ENCODE data around the gene EFHD1.
"Not testable (repeated sequence)": the region's sequence is repeated elsewhere in the genome, so short reads cannot be mapped to it uniquely, and the experiment has no call there.

EFHD1 gene

GRCh38 chr2:232687382-232688160 is 54.2 kb downstream of the EFHD1 start:
- in situ Hi-C loops (cut with HindIII; ENCODE audit: low sequenced_read_pairs) = no loop called here

DNA sequence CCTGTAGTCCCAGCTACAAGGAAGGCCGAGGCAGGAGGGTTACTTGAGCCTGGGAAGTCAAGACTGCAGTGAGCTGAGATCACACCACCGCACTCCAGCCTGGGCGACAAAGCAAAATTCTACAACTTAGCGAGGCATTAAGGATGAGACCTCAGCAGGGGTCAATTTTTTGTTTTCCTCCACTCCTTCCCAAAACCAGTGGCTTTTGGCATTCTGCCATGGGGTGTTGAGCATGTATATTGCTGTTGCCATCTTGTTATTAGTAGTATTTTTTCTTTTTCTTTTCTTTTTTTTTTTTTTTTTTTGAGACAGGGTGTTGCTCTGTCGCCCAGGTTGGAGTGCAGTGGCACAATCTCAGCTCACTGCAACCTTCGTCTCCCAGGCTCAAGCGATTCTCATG is 54.8 kb downstream of the EFHD1 start:
- in situ Hi-C loops (cut with HindIII; ENCODE audit: low sequenced_read_pairs) = no loop called here

DNA sequence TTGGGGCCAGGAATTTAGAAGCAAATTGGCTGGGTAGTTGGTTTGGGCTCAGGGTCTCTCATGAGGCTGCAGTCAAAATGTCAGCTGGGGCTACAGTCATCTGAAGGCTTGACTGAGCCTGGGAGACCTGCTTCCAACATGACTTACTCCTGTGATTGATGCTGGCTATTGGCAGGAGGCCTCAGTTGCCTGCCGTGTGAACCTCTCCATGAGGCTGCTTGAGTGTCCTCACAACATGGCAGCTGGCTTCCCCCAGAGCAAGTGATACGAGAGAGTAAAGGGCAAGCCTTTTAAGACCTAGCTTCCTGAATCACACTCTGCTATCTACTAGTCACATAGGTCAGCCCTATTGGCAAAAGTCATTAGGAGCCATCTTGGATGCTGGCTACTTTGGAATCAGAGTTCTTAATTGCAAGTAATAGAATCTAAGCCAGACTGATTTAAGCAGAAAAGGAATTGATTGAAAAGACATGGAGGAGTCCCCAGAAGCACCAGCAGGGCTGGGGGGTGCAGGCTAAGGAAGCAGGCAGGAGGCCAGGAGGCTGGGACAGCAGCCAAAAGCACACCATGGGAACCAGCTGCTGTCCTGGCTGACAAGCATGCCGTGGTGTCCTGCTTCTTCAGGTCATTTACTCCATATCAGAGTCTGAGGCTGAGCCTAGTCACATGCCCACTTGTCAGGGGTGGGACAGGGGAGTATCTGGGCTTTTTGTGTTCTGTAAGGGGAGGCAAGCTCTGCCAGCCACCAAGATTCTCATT is 55.9 kb downstream of the EFHD1 start:
- in situ Hi-C loops (cut with HindIII; ENCODE audit: low sequenced_read_pairs) = no loop called here

DNA sequence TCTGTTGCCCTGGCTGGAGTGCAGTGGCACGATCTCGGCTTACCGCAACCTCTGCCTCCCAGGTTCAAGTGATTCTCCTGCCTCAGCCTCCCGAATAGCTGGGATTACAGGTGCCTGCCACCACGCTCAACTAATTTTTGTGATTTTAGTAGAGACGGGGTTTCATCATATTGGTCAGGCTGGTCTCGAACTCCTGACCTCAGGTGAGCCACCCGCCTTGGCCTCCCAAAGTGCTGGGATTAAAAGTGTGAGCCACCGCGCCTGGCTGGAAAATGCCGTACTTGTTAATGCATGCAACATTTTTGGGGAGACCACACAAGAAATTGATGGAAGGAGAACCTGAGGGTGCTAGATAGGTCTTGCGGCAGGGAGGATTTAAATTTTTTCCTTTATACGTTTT is 57.7 kb downstream of the EFHD1 start:
- in situ Hi-C loops (cut with HindIII; ENCODE audit: low sequenced_read_pairs) = not testable (repeated sequence)

DNA sequence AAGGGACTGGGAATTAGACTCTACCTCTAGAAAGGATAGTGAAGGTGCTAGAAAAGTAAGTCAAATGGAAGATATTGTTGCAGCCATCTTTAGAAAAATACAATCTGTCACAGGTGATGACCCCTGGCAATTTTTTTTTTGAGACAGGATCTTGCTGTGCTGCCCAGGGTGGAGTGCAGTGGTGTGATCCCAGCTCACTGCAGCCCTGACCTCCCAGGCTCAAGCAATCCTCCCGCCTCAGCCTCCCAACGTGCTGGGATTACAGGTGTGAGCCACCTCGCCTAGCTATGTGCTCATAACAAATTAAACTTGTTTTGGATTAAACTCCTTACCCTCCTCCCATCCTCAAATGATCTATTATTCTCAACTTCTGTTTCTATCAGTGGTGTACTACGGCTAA is 59.9 kb downstream of the EFHD1 start:
- in situ Hi-C loops (cut with HindIII; ENCODE audit: low sequenced_read_pairs) = no loop called here

GRCh38 chr2:232696609-232697058 is 63.2 kb downstream of the EFHD1 start:
- in situ Hi-C loops (cut with HindIII; ENCODE audit: low sequenced_read_pairs) = no loop called here

DNA sequence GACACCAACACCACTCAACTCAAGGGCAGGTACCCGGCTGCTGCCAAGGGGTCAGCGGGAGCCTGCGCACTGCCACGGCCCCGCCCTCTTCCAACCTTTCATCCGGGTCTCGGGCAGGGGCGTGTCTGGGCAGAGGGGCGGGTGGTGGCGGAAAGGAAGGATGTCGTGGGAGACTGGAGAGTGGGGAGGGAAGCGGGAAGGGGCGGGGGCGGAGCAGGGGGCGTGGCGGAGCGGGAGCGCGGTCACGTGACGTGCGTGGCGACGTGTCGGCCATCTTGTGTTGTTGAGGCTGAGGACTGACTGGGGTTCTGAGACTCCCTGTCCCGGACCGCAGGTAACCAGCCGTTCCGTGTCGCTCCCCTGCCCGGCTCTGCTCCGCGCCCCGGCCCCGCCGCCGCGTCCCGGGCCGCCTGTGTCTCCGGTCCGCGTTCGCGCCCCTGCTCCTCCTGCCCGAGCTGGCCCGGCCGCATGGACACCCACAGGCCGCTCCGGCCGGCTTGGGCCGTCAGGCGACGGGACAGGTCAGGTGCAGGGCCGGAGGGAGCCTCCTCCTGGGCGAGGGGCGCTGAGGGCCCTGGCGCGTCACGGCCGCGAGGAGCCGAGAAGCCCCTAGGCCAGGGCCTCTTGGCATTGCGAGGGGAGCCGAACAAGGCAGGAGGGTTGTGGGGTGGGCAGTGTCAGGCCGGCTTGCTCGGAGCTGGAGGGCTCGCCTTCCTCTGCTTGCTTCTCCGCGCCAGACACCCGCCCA is 63.8 kb downstream of the EFHD1 start, which contains the start of gene GIGYF2:
TSS of gene GIGYF2 (plus strand) at position 273 of the 748 bp plus-strand sequence. CDS start 37,867 bp downstream, outside the sequence.
- in situ Hi-C loops (cut with HindIII; ENCODE audit: low sequenced_read_pairs) = no loop called here

DNA sequence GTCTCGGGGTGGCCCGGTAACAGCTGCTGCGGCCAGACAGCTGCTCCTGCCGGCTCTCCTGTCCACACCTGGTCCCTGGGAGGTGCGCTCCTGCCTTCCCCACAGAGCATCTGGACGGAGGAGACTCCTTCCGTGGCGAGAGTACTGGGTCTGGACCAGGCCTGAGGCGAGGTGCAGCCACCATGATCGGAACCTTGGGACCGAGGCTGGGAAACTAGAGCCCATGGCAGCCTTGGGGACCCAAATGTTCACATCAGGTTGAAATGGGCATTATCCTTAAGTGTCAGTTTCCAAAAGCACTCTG is 64.4 kb downstream of the EFHD1 start:
- in situ Hi-C loops (cut with HindIII; ENCODE audit: low sequenced_read_pairs) = no loop called here

DNA sequence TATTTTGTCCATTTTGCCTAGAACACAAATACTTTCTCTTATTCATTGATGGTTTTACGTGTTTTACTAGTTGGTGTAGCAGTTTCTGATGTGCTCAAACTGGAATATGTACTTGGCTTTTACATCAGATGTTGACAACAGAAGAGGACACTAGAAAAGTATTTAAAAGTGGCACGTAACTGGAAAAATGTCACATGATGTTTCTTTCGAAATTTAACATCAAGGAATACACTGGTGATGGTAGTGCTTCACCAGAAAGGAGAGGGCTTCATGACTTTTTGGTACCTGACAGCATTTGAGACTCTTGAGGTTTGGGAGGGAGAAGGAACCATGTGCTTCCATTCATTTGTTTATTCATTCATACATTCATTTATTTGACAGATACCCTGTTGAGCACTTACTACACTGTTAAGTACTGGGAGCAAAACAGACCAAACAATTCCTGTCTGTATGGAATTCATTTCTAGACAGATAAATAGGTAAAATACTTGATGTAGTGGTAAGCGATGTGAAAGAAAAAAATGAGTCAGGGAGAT is 65.2 kb downstream of the EFHD1 start:
- in situ Hi-C loops (cut with HindIII; ENCODE audit: low sequenced_read_pairs) = no loop called here

GRCh38 chr2:232699110-232699509 is 65.7 kb downstream of the EFHD1 start:
- in situ Hi-C loops (cut with HindIII; ENCODE audit: low sequenced_read_pairs) = no loop called here

- in situ Hi-C loops (cut with HindIII; ENCODE audit: low sequenced_read_pairs) = no loop called here
Observed at GRCh38 chr2:232700154-232700553, 66.8 kb downstream of the EFHD1 start.

GRCh38 chr2:232707076-232707475 is 73.7 kb downstream of the EFHD1 start:
- in situ Hi-C loops (cut with HindIII; ENCODE audit: low sequenced_read_pairs) = no loop called here

DNA sequence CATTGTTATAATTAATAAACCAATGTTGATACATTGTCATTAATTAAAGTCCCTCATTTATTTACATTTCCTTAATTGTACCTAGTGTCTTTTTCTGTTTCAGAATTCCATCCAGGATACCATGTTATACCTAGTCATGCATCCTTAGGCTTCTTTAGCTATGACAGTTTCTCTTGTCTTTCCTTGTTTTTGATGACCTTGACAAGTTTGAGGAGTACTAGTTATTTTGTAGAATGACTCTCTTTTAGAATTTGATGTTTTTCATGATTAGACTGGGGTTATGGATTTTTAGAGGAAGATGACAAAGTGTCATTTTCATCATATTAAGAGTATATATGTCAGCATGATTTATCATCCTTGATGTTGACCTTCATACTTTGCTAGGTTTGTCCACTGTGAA is 80.1 kb downstream of the EFHD1 start:
- in situ Hi-C loops (cut with HindIII; ENCODE audit: low sequenced_read_pairs) = no loop called here

GRCh38 chr2:232714969-232715368 is 81.6 kb downstream of the EFHD1 start:
- in situ Hi-C loops (cut with HindIII; ENCODE audit: low sequenced_read_pairs) = no loop called here

DNA sequence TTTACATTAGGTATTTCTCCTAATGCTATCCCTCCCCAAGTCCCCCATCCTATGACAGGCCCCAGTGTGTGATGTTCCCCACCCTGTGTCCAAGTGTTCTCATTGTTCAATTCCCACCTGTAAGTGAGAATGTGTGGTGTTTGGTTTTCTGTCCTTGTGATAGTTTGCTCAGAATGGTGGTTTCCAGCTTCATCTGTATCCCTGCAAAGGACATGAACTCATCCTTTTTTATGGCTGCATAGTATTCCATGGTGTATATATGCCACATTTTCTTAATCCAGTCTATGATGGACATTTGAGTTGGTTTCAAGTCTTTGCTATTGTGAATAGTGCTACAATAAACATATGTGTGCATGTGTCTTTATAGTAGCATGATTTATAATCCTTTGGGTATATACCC is 86.7 kb downstream of the EFHD1 start:
- in situ Hi-C loops (cut with HindIII; ENCODE audit: low sequenced_read_pairs) = not testable (repeated sequence)

DNA sequence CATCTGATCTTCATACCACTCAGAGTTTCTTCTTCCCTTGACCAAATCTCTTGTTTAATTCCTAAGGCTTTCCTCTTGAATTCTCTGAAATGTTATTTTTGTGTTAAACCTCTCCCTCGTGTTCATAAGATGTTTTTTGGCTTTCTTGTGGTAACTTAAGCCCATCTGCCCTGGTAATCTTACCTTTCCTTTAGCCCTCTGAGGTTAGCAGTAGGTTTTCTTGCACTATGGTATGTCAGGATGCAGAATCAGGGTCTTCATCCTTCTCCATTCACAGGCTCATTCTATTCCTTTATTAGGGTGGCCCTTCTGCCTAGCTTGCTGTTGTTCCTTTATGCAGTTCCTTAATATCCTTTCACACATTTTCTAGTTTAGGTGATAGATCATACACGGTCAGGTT is 87.9 kb downstream of the EFHD1 start:
- in situ Hi-C loops (cut with HindIII; ENCODE audit: low sequenced_read_pairs) = no loop called here

GRCh38 chr2:232721882-232722281 is 88.5 kb downstream of the EFHD1 start:
- in situ Hi-C loops (cut with HindIII; ENCODE audit: low sequenced_read_pairs) = no loop called here

DNA sequence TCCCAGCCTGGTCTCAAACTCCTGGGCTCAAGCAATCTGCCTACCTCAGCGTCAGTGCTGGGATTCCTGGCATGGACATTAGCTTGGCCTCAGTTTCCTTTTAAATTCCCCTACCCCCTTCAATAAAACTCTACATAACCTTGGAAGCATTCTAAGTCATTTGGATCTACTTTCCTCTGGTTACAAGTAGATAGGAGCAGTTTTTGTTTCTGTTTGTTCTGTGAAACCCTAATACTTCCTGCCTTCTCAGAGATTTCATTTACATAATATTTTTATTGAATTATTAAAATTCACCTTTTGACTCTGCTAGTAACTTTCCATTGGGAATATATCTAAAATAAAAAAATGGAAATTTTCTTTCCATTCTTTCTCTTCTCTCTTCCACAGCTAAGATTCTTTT is 89.6 kb downstream of the EFHD1 start:
- in situ Hi-C loops (cut with HindIII; ENCODE audit: low sequenced_read_pairs) = no loop called here

DNA sequence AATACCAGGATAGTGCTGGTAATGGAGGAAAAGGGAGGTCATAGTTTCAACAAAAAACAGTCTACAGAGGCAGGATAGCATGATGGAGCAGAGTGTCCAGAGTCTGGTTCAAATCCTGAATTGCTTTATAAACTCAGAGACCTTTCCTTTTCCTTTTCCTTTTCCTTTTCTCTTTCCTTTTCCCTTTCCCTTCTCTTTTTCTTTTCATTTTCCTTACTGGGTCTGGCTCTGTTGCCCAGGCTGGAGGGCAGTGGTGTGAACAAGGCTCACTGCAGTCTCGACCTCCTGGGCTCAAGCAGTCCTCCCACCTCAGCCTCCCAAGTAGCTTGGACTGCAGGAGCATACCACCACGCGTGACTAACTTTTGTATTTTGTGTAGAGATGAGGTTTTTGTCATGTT is 95.4 kb downstream of the EFHD1 start:
- in situ Hi-C loops (cut with HindIII; ENCODE audit: low sequenced_read_pairs) = no loop called here

GRCh38 chr2:232731470-232731869 is 98.1 kb downstream of the EFHD1 start:
- in situ Hi-C loops (cut with HindIII; ENCODE audit: low sequenced_read_pairs) = no loop called here

All from DLD1 (cell line).